Caki2 (cell line): ENCODE results near the gene PVALEF. TPM values are rescaled to one million over a fixed set of nuclear protein-coding genes. Genes with fewer than 3 reads are reported as not detected.

Source experiments
- DNase-seq: peaks from one replicate; pipeline ENCODE4 v3.0.0-alpha.2; 2015; ENCODE audit warnings: low read depth
- in situ Hi-C: cut with HindIII; loops from 2 replicates; pipeline ENCODE4 v1.10.0; 2016; ENCODE audit warnings: low sequenced_read_pairs, low pct_unique_long_range_greater_than_20kb, mixed read lengths
- total RNA-seq: library from RNA; depleted of rRNA; stranded (reverse); fragments of >200 nt; shearing (Covaris generic); gene quantifications from 2 replicates; pipeline ENCODE4 v1.2.3, GENCODE V29; 2014; ENCODE audit warnings: low replicate concordance; rRNA removed

Gene PVALEF
- not detected in 2 replicates for total RNA-seq

DNA sequence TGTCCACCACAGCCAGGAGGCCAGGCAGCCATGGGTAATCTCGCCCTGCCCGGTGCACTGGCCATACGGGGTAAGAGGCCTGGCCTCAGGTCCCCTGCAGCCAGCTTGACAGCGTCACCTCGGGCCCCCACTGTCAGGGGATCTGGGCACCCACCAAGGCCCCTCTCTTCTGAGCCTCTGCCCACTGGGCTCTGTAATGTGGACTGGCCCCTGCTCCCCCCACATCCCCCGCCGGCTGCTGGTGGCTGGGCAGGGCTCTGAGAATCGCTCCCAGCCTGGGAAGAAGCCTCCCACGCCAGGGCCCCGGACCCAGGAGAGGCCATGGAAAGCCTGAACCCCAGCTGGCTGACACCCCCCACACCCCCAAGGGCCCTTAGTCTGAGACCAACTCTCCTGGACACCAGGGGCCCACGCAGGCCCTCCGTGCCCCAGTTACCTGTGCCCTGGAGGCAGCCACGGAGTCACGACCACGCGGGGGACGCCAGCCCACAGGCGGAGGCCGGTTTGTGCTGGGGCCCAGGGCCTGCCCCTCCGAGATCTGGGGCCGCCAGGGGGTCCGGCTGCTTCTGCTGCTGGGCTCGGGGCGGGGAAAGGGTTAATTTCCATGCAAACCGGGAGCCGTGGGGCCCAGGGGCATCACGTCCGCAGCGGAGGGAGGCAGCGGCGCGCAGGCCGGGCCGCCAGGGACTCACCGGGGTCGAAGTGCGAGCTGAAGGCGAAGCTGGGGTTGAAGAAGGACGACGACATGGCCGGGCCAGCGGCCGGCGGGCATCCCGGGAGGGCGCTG, at the start of gene PVALEF:
Gene PVALEF (plus strand): TSS at position 262 of the 787 bp plus-strand sequence. CDS start 15,720 bp downstream, outside the sequence.
- no peak for DNase-seq
- in situ Hi-C loops, result no loop called here

DNA sequence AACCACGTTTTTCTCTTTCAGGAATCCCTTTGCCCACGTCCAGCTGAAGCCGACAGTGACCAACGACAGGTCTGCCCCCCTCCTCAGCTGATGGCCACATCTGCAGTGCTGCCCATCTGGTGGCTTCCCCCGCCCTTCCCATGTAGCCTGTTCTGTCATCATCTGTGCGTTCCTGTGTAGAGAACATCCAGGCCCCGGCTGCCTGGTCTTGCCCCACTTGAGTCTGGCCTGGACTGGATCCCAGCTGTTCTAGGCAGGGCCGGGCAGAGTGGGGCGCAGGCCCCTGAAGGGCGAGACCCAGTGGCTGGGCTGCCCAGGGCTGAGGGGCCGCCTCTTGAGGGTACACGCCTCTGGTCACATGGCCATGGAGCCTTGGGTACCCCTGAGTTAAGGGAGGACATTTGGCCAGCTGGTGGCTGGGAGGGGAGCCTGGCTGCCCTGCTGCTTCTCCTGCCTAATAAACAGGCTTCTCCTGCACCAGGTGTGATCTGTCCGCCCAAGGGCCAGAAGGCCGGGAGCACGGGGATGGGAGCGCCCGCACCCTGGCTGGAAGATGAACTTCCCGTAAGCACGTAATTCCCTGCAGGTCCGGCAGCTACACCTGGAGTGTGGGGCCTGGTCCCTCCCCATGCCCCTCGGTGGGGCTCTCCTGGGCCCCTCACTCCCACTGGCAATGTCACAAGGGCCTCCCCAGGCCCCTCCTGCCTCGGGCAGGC, 49.4 kb upstream of the PVALEF start:
- in situ Hi-C loops, result no loop called here
- DNase-seq, result no peak

DNA sequence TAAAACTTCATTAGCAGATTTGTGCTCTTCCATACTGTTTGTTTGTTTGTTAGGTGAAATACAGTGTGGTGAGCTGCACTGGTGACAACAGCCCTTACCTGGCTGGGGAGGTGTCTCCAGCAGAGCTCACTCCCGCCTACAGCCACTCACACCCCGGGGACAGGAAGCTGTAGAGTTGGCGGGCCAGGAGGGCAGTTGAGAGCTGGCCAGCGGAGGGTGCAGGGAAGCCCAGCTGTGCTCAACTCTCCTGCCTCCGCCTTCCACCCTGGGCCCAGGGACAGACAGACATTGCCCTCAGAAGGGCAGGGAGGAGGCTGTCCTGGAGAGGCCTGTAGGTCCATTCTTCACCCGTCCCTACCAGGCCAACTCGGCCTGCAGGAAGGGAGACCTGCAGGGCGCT, 48.6 kb upstream of the PVALEF start:
- no peak for DNase-seq
- in situ Hi-C loops, result no loop called here

DNA sequence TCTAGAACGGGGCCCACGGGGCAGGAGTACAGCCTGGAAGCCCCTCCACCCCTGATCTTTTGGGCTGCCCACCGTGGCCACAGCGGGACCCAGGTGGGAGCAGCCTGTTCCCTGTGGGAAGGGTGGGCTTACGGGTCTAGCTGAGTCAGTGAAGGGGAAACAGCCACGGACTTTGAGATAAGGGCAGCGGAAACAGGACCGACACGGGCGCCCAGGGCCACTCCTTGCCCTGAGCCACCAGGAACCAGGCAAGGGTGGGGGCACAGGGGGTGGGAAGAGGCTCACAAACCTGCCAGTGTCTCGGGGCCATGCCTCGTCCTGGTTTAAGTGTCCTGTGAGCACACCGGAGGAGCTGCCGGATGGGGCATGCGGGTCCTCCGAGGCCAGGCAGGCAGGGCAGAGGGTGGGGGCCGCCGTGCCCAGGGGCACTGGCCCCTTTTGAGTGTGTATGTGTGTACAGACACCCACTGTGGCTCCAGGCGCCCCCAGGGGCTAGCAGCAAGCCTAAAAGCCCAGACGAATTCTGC, 47.6 kb upstream of the PVALEF start:
- in situ Hi-C loops, result no loop called here
- no peak for DNase-seq

DNA sequence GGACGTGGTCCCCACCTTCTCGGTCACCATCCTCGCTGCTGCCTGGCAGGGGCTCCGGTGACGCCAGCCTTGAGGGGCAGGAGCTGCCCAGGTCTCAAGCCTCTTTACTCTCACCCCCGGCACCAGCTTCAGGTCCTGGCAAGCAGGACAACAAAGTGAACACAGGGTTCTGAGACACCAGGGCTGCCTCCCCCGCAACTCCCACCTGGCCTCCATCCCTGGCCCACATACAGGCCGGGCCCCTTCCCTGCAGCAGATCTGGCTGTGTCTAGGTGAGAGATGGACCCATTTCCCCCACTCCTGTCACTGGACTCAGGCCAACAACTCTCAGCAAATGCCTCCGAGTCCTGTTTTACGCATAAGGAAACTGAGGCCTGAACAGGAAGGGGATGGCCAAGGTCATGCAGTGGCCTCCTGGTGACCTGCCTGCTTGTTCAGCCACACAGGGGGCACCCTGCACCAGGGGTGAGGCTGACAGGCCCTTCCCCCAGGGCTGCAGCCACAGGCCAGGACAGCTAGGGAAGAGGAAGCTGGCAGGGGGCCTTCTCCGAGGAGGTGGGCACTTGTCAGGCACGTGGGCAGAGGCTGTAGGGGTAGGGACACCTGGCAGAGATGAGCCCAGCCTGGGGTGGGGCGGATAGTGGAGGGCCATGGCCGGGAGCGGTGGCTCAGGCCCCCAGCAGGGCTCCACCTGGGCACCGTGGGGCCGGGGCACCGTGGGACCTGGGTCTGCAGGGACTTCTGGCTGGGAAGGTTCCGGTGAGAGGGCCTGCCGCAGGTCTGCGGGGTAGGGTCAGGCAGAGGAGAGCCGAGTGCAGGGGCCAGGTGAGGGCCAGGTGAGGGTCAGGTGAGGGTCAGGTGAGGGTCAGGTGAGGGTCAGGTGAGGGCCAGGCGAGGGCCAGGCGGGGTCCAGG, 46.7 kb upstream of the PVALEF start:
- in situ Hi-C loops, result no loop called here
- no peak for DNase-seq

GRCh38 chr17:81119223-81120148, 45.8 kb upstream of the PVALEF start:
- peak; percentile 95 for DNase-seq
- in situ Hi-C loops, result no loop called here

DNA sequence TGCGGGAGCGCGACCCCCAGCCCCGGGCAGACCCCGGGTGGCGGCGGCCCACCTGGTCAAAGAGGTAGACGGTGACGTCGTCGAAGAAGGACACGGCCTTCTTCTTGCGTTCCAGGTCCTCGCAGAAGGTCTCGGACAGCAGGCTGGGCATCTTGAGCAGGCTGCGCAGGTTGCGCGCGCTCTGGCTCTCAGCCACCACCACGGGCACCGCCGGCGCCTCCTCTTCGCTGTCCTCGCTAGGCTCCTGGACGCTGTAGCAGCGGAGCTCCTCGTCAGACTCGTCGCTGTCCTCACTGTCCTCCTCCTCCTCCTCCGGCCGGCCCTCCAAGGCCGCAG, 45.2 kb upstream of the PVALEF start:
- no peak for DNase-seq
- in situ Hi-C loops, result no loop called here

GRCh38 chr17:81120695-81121621, 44.3 kb upstream of the PVALEF start:
- no peak for DNase-seq

DNA sequence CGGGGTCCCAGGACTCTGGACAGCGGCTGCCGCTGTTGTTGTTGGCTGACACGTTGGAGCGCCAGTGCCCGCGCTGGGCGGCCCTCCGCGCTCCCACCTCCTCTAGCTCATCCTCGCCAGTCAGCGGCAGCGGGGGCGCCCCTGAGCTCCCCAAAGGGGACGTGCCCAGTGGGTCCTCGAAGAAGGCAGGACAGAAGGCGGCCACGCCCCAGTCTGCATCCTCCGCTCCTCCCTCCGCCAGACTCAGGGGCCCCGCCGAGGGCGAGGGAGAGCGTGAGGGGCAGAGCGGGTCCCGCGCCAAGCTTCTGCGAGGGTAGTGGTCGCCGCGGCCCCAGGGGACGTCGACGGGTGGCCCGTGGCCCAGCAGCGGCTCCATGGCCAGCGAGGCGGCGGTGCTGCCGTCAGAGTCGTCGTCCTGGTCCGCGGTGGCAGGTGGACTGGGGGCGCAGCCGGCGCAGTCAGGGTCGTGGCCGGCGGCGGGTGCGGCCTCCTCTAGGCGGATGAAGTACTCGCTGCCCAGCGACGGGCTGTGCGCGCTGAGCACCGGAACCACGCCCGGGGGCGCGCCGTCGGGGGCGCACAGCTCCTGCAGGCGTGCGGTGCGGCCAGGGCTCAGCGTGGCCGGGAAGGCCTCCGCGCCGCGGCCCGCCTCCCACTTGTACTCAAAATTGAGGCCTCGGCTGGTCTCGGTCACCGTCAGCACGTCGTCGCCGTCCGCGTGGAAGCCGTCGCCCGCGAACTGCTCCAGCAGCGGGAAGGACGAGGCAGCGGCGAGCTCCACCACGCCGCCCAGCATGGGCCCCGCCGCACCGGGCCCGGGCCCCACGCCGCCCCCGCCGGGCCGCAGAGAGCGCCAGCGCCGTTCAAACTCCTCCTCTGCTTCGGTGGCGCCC, 43.2 kb upstream of the PVALEF start:
- in situ Hi-C loops, result no loop called here
- no peak for DNase-seq

More at GRCh38 chr17:81120695-81121621, 44.3 kb upstream of the PVALEF start:
- in situ Hi-C loops, result no loop called here

DNA sequence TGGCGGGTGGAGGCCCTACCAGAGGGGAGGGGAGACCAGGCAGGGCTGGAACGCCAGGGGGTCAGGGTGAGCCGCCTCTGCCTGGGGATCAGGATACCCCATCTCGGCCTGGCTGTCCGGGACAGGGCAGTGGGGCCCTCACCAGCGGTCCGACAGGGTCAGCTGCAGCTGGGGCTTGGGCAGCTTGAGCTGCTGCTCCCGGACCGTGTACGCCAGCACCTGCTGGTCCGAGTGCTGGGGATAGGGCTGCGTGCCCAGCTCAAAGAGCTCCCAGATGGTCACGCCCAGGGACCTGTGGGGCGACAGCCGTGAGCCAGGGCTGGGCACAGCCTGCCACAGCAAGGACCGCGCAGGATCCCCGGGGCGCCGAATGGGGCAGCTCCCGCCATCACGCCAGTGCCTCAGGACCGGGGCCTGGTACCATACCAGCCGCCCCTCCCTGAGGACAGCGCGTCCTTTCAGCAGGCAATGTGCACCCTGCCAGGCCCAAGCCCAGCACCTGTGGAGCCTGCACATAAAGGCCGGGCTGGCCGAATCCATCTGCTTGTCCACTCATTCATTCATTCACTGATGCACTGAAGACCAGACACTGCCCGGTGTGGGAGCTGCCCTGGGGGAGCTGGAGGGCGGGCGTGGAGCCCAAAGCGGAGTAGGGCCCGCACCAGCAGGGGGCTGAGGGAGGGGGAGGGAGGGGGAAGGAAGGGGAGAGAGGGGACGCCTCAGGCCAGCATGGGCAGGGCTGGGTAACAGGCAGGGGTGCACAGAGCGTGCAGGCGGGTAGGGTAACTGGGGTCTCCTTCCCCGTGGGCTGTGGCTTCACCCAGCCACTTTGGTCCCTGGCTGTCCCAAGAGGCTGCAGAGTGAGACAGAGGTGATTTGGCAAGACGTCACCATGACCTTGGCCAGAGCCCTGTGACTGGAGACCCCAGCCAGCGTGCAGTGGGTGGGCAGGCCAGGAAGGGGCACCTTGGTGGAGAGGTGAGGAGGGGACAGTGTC, 42.0 kb upstream of the PVALEF start:
- in situ Hi-C loops, result no loop called here
- DNase-seq, result no peak

- no peak for DNase-seq
- in situ Hi-C loops, result no loop called here
Observed at GRCh38 chr17:81124377-81124776, 40.9 kb upstream of the PVALEF start.

- in situ Hi-C loops, result no loop called here
- DNase-seq, result no peak
Observed at GRCh38 chr17:81125573-81126081, 39.7 kb upstream of the PVALEF start.

GRCh38 chr17:81126281-81127132, 38.8 kb upstream of the PVALEF start:
- DNase-seq, result no peak
- in situ Hi-C loops, result no loop called here

- DNase-seq, result no peak
- in situ Hi-C loops, result no loop called here
Observed at GRCh38 chr17:81127133-81127455, 38.2 kb upstream of the PVALEF start.
